B cell (primary cell): ENCODE measurements around the gene OR11G2. TPM values are rescaled to one million over a fixed set of nuclear protein-coding genes. Genes with fewer than 3 reads are reported as not detected.

ENCODE experiments used
- ATAC-seq: fragments of 200-7000 bp; cut with Tn5 transposase; one replicate; pipeline ENCODE4 v1.10.0; 2021; ENCODE audit warnings: low read depth, mild to moderate bottlenecking, moderate number of reproducible peaks, moderate library complexity
- CTCF ChIA-PET: fragments of 350-600 bp; sonication (Branson Sonifier 250); formaldehyde crosslinking; loops from one replicate; lab custom pipeline; 2021; ENCODE audit warnings: antibody characterized with exemption, inconsistent platforms; lab: Charles Lee
- POLR2A ChIA-PET: fragments of 350-600 bp; sonication (Branson Sonifier 250); formaldehyde crosslinking; loops from one replicate; lab custom pipeline; 2021; ENCODE audit warnings: antibody characterized with exemption; lab: Charles Lee
- DNase-seq: peaks from one replicate; pipeline ENCODE4 v3.0.0; 2013
- H2AFZ ChIP-seq: 2 replicates; pipeline ENCODE4 v1.6.1; 2012; ENCODE audit warnings: mild to moderate bottlenecking, low read depth, low read length; ENCODE audit not compliant: insufficient read depth, poor library complexity, severe bottlenecking
- H3K27ac ChIP-seq, 2 donors: 1 replicate in 1 of 2; 2 replicates in 1 of 2; pipeline ENCODE4 v1.5.1; 2012 to 2013; ENCODE audit warnings: low read length in 2 of 2, mild to moderate bottlenecking in 2 of 2, moderate library complexity in 1 of 2
- H3K27me3 ChIP-seq, 4 experiments: fragments of 200-600 bp in 1 of 4; sonication (generic) in 1 of 4; replicated peaks in 1 of 4; 1 replicate in 2 of 4; 2 replicates in 2 of 4; pipeline versions ENCODE4 v1.6.1 to v1.7.0; 2013 to 2016; ENCODE audit warnings: low read length in 3 of 4, mild to moderate bottlenecking in 2 of 4, mixed read lengths in 1 of 4, moderate library complexity in 1 of 4; ENCODE audit not compliant: insufficient read depth in 4 of 4, control insufficient read depth in 3 of 4; ENCODE audit errors: control extremely low read depth in 1 of 4
- H3K36me3 ChIP-seq, 2 experiments: replicated peaks in 1 of 2; 1 replicate in 1 of 2; 2 replicates in 1 of 2; pipeline versions ENCODE4 v1.6.1 to v1.7.1; 2013; ENCODE audit warnings: low read length in 1 of 2; ENCODE audit not compliant: insufficient read depth in 2 of 2, control insufficient read depth in 1 of 2; ENCODE audit errors: control extremely low read depth in 1 of 2, extremely low read depth in 1 of 2
- H3K4me1 ChIP-seq, 2 donors: fragments of 200-600 bp in 1 of 2; sonication (generic) in 1 of 2; 1 replicate in 1 of 2; 2 replicates in 1 of 2; pipeline versions ENCODE4 v1.5.1 to v1.6.1; 2013 to 2017; ENCODE audit warnings: low read length in 2 of 2; ENCODE audit not compliant: control insufficient read depth in 2 of 2, insufficient read depth in 2 of 2
- H3K4me2 ChIP-seq: replicated peaks from 2 replicates; pipeline ENCODE3; 2012; ENCODE audit warnings: mild to moderate bottlenecking, low read depth, low read length; ENCODE audit not compliant: poor library complexity, severe bottlenecking
- H3K4me3 ChIP-seq, 5 experiments: fragments of 200-600 bp in 1 of 5; sonication (generic) in 1 of 5; 1 replicate in 3 of 5; 2 replicates in 2 of 5; pipeline versions ENCODE4 v1.5.1 to v1.7.0; 2011 to 2016; ENCODE audit warnings: low read length in 4 of 5, mild to moderate bottlenecking in 4 of 5, low read depth in 2 of 5, control low read depth in 1 of 5, moderate library complexity in 1 of 5; ENCODE audit not compliant: insufficient read depth in 1 of 5; ENCODE audit errors: control extremely low read depth in 1 of 5, extremely low read depth in 1 of 5
- H3K79me2 ChIP-seq: fragments of 200-600 bp; sonication (generic); one replicate; pipeline ENCODE4 v1.6.0; 2016; ENCODE audit warnings: low read length; ENCODE audit not compliant: control insufficient read depth, insufficient read depth
- H3K9ac ChIP-seq: fragments of 200-600 bp; sonication (generic); 2 replicates; pipeline ENCODE4 v1.6.1; 2017; ENCODE audit warnings: mild to moderate bottlenecking, low read length, moderate library complexity
- H3K9me3 ChIP-seq, 3 donors: one replicate each; pipeline versions ENCODE4 v1.6.1 to v1.7.1; 2013; ENCODE audit warnings: low read length in 2 of 3; ENCODE audit not compliant: control insufficient read depth in 2 of 3, insufficient read depth in 1 of 3; ENCODE audit errors: control extremely low read depth in 1 of 3
- H4K20me1 ChIP-seq: 2 replicates; pipeline ENCODE4 v1.6.0; 2012; ENCODE audit warnings: mild to moderate bottlenecking, low read length; ENCODE audit not compliant: insufficient read depth, control insufficient read depth, poor library complexity, severe bottlenecking
- H3K27ac Mint-ChIP-seq: one replicate; pipeline ENCODE4 v1.8.0; 2021; ENCODE audit warnings: mixed read lengths
- H3K27me3 Mint-ChIP-seq: one replicate; pipeline ENCODE4 v1.8.0; 2021; ENCODE audit warnings: mixed read lengths
- H3K4me1 Mint-ChIP-seq: one replicate; pipeline ENCODE4 v1.8.0; 2021; ENCODE audit warnings: mixed read lengths
- H3K4me3 Mint-ChIP-seq: one replicate; pipeline ENCODE4 v1.8.0; 2021; ENCODE audit warnings: mixed read lengths
- H3K9me3 Mint-ChIP-seq: one replicate; pipeline ENCODE4 v1.8.0; 2022; ENCODE audit warnings: mixed read lengths; ENCODE audit not compliant: insufficient read depth
- EZH2 ChIP-seq: IDR thresholded peaks from 2 replicates; pipeline ENCODE4 v1.6.1; 2012; ENCODE audit warnings: borderline replicate concordance, low read depth, mild to moderate bottlenecking, moderate library complexity, low read length; ENCODE audit not compliant: insufficient read depth, poor library complexity, severe bottlenecking
- WGBS: methylation state at CpG from one replicate; pipeline ENCODE4 v1.1.5; 2013; ENCODE audit warnings: missing lambda C conversion rate; ENCODE audit not compliant: insufficient coverage; 5-methylcytosine and 5-hydroxymethylcytosine counted together
- intact Hi-C: fragments of 100-400 bp; cut with micrococcal nuclease; formaldehyde crosslinking; loops from one replicate; pipeline ENCODE4 v1.10.0; 2022
- polyA minus RNA-seq: library from RNA; depleted of rRNA, polyadenylated mRNA; stranded (reverse); fragments of >200 nt; gene quantifications from 2 replicates; pipeline ENCODE4 v1.2.3, GENCODE V29; 2012
- polyA plus RNA-seq: library from polyadenylated mRNA; depleted of rRNA; stranded (reverse); fragments of >200 nt; gene quantifications from 2 replicates; pipeline ENCODE4 v1.2.3, GENCODE V29; 2012
- total RNA-seq, 2 donors: library from RNA; stranded (reverse); fragments of 120-200 nt in 1 of 2; gene quantifications; 1 replicate in 1 of 2; 2 replicates in 1 of 2; pipeline versions ENCODE4 v1.2.3 to v1.2.4, GENCODE V29; 2013 to 2022
- TF ChIP-seq, protein P1 (sequence below): fragments of 200-600 bp; IDR thresholded peaks from one replicate; pipeline ENCODE4 v1.8.0; 2022; ENCODE audit warnings: antibody characterized with exemption, mild to moderate bottlenecking

The OR11G2 gene
- not detected in 2 replicates for total RNA-seq
- total RNA-seq (2013) = not detected
- not detected in 2 replicates for polyA plus RNA-seq
- not detected in 2 replicates for polyA minus RNA-seq

DNA sequence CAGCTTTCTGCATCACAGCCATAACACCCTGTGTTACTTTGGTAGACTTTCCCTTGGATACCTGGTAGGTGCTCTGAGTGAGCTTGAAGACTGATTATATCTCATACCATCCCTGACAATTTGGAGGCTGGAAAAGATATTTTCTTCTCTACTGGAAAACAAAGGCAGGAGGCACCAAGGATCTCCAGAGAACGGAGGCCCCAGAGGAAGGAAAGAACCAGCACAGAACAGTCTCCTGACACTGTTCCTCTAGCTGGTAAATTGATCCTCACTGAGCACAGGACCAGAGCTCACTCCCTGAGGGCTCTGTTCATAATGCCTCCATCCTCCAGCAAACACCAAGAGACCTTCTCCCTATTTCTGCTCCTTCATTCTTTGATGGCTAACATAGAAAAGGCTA, at the start of gene OR11G2:
Gene OR11G2, plus strand, starts transcription at position 301 of the 400 bp plus-strand sequence. CDS start 6,542 bp downstream, outside the sequence.
- Histone ChIP-seq H4K20me1 (no peaks in the 10 kb centered on the region), H3K4me3 (no peak within 1 kb of the TSS), H3K27ac (no peak within 1 kb of the TSS), H3K27me3 (no peaks in the 10 kb centered on the region), H3K4me2 (no peak within 1 kb of the TSS), H3K4me1 (no peaks in the 10 kb centered on the region), H3K79me2 (no peaks in the 10 kb centered on the region), H2AFZ (no peak within 1 kb of the TSS), H3K9me3 (no peaks in the 10 kb centered on the region), H3K9ac (no peak within 1 kb of the TSS), H3K36me3 (no peaks in the 10 kb centered on the region)
- intact Hi-C loops = no loop called here
- Mint-ChIP-seq H3K9me3 (no peaks in the 10 kb centered on the region), H3K27ac (no peak within 1 kb of the TSS), H3K4me3 (no peak within 1 kb of the TSS), H3K27me3 (peaks cover 23% of the 10 kb centered on the region), H3K4me1 (no peaks in the 10 kb centered on the region)
- POLR2A ChIA-PET = no interaction called here
- ATAC-seq = no peak
- DNase-seq = no peak
- TF ChIP-seq, protein P1, sequence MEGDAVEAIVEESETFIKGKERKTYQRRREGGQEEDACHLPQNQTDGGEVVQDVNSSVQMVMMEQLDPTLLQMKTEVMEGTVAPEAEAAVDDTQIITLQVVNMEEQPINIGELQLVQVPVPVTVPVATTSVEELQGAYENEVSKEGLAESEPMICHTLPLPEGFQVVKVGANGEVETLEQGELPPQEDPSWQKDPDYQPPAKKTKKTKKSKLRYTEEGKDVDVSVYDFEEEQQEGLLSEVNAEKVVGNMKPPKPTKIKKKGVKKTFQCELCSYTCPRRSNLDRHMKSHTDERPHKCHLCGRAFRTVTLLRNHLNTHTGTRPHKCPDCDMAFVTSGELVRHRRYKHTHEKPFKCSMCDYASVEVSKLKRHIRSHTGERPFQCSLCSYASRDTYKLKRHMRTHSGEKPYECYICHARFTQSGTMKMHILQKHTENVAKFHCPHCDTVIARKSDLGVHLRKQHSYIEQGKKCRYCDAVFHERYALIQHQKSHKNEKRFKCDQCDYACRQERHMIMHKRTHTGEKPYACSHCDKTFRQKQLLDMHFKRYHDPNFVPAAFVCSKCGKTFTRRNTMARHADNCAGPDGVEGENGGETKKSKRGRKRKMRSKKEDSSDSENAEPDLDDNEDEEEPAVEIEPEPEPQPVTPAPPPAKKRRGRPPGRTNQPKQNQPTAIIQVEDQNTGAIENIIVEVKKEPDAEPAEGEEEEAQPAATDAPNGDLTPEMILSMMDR = no peak
- TF ChIP-seq EZH2 = no peak
- CTCF ChIA-PET = no interaction called here
- WGBS = 100% methylated on average over 1 of the region's 1 CpG

- DNase-seq (no peak), ATAC-seq (no peak)
- H3K27me3 Mint-ChIP-seq = peaks cover 11% of the 10 kb centered on the region
- H3K27ac Mint-ChIP-seq = no peak overlapping the region
- intact Hi-C loops = no loop called here
- Histone ChIP-seq H3K27me3 (peaks cover 0 to 3% (median 0%) of the 10 kb centered on the region in 4 experiments), H4K20me1 (no peaks in the 10 kb centered on the region), H3K4me2 (no peak overlapping the region), H3K27ac (no peak overlapping the region), H3K9ac (no peak overlapping the region), H3K9me3 (no peaks in the 10 kb centered on the region), H3K4me3 (no peak overlapping the region), H3K4me1 (no peaks in the 10 kb centered on the region), H3K36me3 (no peaks in the 10 kb centered on the region), H3K79me2 (no peaks in the 10 kb centered on the region), H2AFZ (no peak overlapping the region)
- H3K4me1 Mint-ChIP-seq = no peaks in the 10 kb centered on the region
- no peak overlapping the region for H3K4me3 Mint-ChIP-seq
- no peaks in the 10 kb centered on the region for H3K9me3 Mint-ChIP-seq
- 78% methylated on average over 7 of the region's 7 CpGs for WGBS
- TF ChIP-seq EZH2 = no peak
- TF ChIP-seq, protein P1 = no peak
- ChIA-PET POLR2A (no interaction called here), CTCF (no interaction called here)
Observed at GRCh38 chr14:20143911-20144310, 46.8 kb upstream of the OR11G2 start.
